Fibroblast of mammary gland (primary cell): ENCODE data around the gene CADPS.

Experiments
- DNase-seq: peaks from one replicate; pipeline ENCODE4 v3.0.0-alpha.2; 2010; ENCODE audit warnings: low read depth
- H3K4me3 ChIP-seq: 2 replicates; pipeline ENCODE4 v1.5.1; 2011; ENCODE audit warnings: low read depth, mild to moderate bottlenecking, low read length, moderate library complexity; ENCODE audit not compliant: control insufficient read depth
- CTCF ChIP-seq: conservative IDR thresholded peaks from 2 replicates; pipeline ENCODE4 v1.5.1; 2011; ENCODE audit warnings: low read depth, low read length, inconsistent platforms; ENCODE audit not compliant: control insufficient read depth, insufficient read depth

The CADPS gene

GRCh38 chr3:62481962-62482361, 393.3 kb downstream of the CADPS start:
- H3K4me3 ChIP-seq = no peak overlapping the region
- DNase-seq = no peak
- TF ChIP-seq CTCF = no peak

GRCh38 chr3:62480056-62480455, 395.2 kb downstream of the CADPS start:
- H3K4me3 ChIP-seq = no peak overlapping the region
- DNase-seq = no peak
- no peak for TF ChIP-seq CTCF

- DNase-seq = no peak
- no peak overlapping the region for H3K4me3 ChIP-seq
- TF ChIP-seq CTCF = no peak
These were observed 395.9 kb downstream of the CADPS start for GRCh38 chr3:62479326-62479725.

GRCh38 chr3:62475306-62475705, 399.9 kb downstream of the CADPS start:
- DNase-seq = no peak
- no peak for TF ChIP-seq CTCF
- H3K4me3 ChIP-seq = no peak overlapping the region

GRCh38 chr3:62467966-62468722, 407.1 kb downstream of the CADPS start:
- no peak for DNase-seq
- no peak for TF ChIP-seq CTCF
- H3K4me3 ChIP-seq = no peak overlapping the region

GRCh38 chr3:62462788-62463187, 412.4 kb downstream of the CADPS start:
- no peak for DNase-seq
- no peak for TF ChIP-seq CTCF
- H3K4me3 ChIP-seq = no peak overlapping the region
